Neural cell (in vitro differentiated cells): ENCODE data around the gene AUNIP.

ENCODE experiments used
- CTCF ChIP-seq: fragments of 450-650 bp; IDR thresholded peaks from 2 replicates; pipeline ENCODE4 v1.5.1; 2014; ENCODE audit warnings: antibody characterized with exemption, mild to moderate bottlenecking, moderate library complexity; ENCODE audit not compliant: poor library complexity, severe bottlenecking
- POLR2AphosphoS5 ChIP-seq: IDR thresholded peaks from 2 replicates; pipeline ENCODE4 v1.6.1; 2012

GRCh38 chr1:25796811-25797458 lies 62.3 kb downstream of the AUNIP start:
- TF ChIP-seq CTCF (peak; percentile 57), POLR2AphosphoS5 (no peak)
